ENCODE data around the gene ZDHHC12. TPM values are rescaled to one million over a fixed set of nuclear protein-coding genes. Genes with fewer than 3 reads are reported as not detected.
"Not testable (repeated sequence)": the region's sequence is repeated elsewhere in the genome, so short reads cannot be mapped to it uniquely, and the experiment has no call there.

ZDHHC12 gene
- total RNA-seq, 2 experiments from 2014 or later = 45.3 to 49.5 TPM

DNA sequence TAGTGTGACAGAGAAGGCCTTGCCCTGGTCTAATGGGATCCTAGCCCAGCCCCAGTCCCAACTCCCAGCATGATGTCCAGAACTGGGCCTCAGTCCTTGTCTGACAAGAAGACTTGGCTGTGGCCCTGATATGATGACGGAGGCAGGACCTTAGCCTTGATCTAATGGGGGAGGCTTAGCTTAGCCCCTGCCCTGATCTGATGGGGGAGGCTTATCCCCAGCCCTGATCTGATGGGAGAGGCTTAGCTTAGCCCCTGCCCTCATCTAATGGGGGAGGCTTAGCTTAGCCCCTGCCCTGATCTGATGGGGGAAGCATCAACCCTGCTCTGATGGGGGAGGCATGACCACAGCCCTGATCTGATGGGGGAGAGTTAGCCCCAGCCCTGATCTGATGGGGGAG, 17.9 kb downstream of the ZDHHC12 start:
- H3K27ac Mint-ChIP-seq = no peak overlapping the region

DNA sequence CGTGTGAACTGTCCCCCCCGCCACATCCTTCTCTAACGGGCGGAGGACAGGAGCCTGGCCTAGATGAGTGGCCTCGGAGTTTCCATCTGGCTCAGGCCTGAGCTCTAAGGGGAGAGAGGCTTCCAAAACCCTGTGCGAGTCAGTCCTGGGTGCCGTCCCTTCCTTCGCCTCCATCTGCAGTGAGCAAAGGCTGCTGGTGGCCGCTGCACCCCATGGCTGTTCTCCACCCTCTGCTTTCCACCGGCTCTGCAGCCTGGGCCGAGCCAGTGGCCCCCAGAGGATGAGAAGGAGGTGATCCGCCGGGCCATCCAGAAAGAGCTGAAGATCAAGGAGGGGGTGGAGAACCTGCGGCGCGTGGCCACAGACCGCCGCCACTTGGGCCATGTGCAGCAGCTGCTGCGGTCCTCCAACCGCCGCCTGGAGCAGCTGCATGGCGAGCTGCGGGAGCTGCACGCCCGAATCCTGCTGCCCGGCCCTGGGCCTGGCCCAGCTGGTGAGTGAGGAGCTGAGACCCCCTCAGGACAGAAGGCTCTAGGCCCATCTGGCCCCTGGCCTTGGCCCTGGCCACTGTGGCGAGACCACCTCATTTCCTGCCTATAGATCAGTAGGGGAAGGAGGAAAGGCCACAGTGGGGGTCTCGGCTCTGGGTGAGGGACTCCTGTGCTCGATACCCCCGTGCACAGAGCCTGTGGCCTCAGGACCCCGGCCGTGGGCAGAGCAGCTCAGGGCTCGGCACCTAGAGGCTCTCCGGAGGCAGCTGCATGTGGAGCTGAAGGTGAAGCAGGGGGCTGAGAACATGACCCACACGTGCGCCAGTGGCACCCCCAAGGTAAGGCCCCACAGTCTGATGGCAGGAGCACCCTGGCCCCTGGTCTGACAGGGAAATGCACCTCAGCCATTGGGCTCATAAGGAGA, 18.6 kb downstream of the ZDHHC12 start:
- ATAC-seq = no peak
- Mint-ChIP-seq H3K27ac (no peak overlapping the region), H3K4me3 (no peak overlapping the region), H3K27me3 (no peaks in the 10 kb centered on the region), H3K36me3 (ENCODE audit: low read depth) (no peaks in the 10 kb centered on the region), H3K4me1 (peaks cover 10% of the 10 kb centered on the region), H3K9me3 (ENCODE audit: low read depth) (no peaks in the 10 kb centered on the region)
- POLR2A ChIA-PET = interaction anchor here (0.5 kb wide), 1 partner anchor 115 kb away, joined by 3 read pairs; no protein-coding TSS in a partner anchor
- intact Hi-C loops (cut with DNase I, micrococcal nuclease) = no loop called here
- DNase-seq = no peak
- CTCF ChIA-PET = no interaction called here

More for the DNA sequence above, 17.9 kb downstream of the ZDHHC12 start:
- intact Hi-C loops (cut with DNase I, micrococcal nuclease) = no loop called here
- Mint-ChIP-seq H3K4me1 (peaks cover 10% of the 10 kb centered on the region), H3K9me3 (ENCODE audit: low read depth) (no peaks in the 10 kb centered on the region), H3K27me3 (no peaks in the 10 kb centered on the region), H3K36me3 (ENCODE audit: low read depth) (no peaks in the 10 kb centered on the region), H3K4me3 (no peak overlapping the region)
- CTCF ChIA-PET = interaction anchor here (1.0 kb wide), 1 partner anchor 21 kb away, joined by 3 read pairs; no protein-coding TSS in a partner anchor
- ATAC-seq = no peak
- no peak for DNase-seq
- POLR2A ChIA-PET = no interaction called here

DNA sequence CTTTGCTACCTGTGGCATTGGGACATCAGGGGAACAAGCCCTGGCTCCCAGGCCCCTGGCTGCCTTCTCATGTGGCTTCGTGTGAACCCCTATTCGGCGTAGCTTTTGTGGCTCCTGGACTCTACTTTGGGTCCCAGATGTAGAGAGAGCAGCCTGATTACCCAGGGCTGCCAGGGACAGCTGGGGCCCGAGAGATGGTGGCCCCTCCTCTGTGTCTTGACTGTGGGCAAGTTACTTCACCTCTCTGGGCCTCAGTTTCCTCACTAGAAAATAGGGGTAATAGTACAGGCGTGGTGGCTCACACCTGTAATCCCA, 19.6 kb downstream of the ZDHHC12 start:
- H3K27ac Mint-ChIP-seq = no peak overlapping the region
- intact Hi-C loops (cut with DNase I, micrococcal nuclease) = loop anchor here (5.0 kb wide), 2 partner anchors 83 to 152 kb away; partner anchors contain the start of genes SPTAN1 (in 1 of the 2) and TBC1D13 (in 1 of the 2)
- peak overlapping the region; percentile 73 for H3K4me3 Mint-ChIP-seq
- no peaks in the 10 kb centered on the region for H3K9me3 Mint-ChIP-seq (ENCODE audit: low read depth)
- ATAC-seq (no peak), DNase-seq (no peak)
- H3K27me3 Mint-ChIP-seq = no peaks in the 10 kb centered on the region
- no peaks in the 10 kb centered on the region for H3K36me3 Mint-ChIP-seq (ENCODE audit: low read depth)
- ChIA-PET CTCF (interaction anchor here (0.7 to 1.0 kb wide), 2 partner anchors 20 to 67 kb away, joined by 3 read pairs; partner anchors contain the start of gene ZDHHC12), POLR2A (interaction anchor here (0.5 to 0.6 kb wide), 2 partner anchors 12 to 116 kb away, joined by 3 to 6 read pairs; no protein-coding TSS in a partner anchor)
- peaks cover 10% of the 10 kb centered on the region for H3K4me1 Mint-ChIP-seq

DNA sequence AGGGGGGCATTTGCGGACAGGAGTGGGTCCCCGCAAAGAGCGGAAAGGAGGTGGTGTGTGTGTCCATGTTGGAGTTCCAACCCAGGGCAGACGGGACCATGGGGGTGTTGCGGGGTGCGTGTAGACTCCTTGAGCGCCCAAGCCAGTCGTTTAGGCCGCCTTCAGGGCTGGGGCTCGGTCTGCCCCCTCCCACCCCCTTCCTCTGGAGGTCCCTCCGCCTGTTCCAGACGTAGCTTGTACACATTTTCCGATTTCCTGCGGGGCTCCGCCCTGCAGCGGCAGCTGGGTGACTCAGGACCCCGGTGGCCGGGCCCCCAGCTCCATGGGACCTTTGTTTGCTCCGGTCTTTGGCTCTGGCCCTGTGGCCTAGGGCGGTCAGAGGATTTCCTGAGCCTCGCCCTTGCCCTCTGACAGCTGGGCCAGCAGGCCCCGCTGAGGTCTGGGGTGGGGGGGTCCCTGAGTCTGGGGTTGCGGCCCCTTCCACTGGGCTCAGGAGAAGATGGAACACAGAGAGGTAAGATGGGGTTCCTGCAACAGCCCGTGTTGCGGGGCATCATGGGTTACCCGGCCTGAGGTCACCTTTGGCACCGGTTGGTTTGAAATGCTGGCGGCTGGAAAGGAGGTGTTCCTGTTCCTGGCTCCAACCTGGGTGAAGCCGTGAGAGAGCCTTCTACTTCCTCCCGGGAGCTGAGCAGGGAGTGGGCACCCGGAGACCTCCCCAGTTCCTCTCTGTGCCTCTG, 20.1 kb downstream of the ZDHHC12 start:
- H3K4me1 Mint-ChIP-seq = peaks cover 10% of the 10 kb centered on the region
- ChIA-PET POLR2A (interaction anchor here (0.6 to 0.7 kb wide), 2 partner anchors 12 to 15 kb away, joined by 4 to 6 read pairs; partner anchors contain the start of gene SET), CTCF (interaction anchor here (0.6 to 1.0 kb wide), 5 partner anchors 13 to 115 kb away, joined by 3 to 4 read pairs (median 3); partner anchors contain the start of genes ENDOG and ZDHHC12)
- intact Hi-C loops (cut with DNase I, micrococcal nuclease) = loop anchor here (2.0 to 5.0 kb wide), 4 partner anchors 83 to 225 kb away; partner anchors contain the start of genes TBC1D13 (in 2 of the 2) and SPTAN1 (in 1 of the 2)
- peak; percentile 10 for ATAC-seq
- no peaks in the 10 kb centered on the region for H3K27me3 Mint-ChIP-seq
- peak; percentile 59 for DNase-seq
- H3K9me3 Mint-ChIP-seq (ENCODE audit: low read depth) = no peaks in the 10 kb centered on the region
- H3K27ac Mint-ChIP-seq = peak overlapping the region; percentile 74
- no peaks in the 10 kb centered on the region for H3K36me3 Mint-ChIP-seq (ENCODE audit: low read depth)
- H3K4me3 Mint-ChIP-seq = peak overlapping the region; percentile 73

DNA sequence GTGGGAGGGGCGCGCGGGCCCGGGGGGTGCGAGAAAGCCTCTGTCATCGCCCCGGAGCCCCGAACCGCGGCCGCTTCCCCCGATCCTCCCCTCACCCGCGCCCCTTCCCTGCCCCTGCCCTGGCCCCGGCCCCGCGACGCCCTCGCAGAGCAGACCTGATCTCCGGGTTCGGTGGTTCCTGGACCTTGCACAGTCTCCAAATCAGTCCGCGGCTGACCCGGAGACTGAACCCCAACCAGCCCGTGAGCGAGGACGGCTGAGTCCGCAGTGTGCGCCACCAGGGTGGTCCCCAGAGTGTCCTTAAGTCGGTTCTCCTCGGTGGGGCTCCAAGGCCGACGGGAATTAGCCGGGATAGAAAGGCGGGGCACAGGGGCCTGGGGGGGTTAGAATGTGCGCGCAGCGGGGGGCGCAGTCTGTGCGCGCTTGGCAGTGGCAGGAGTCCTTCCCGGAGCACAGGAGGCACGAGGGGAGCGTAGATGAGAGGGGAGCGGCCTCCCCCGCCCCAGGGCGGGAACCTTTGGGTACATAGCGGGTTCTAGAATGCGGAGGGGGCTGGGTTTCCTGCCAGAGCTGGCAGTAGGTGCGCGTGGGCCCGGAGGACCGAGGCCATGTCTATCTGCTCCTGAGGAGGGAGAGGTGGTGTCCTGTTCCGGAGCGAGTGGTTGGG, 20.8 kb downstream of the ZDHHC12 start:
- intact Hi-C loops (cut with DNase I, micrococcal nuclease) = loop anchor here (1.0 to 5.0 kb wide), 9 partner anchors 14 to 226 kb away; partner anchors contain the start of genes TBC1D13 (in 2 of the 2), DYNC2I2 (in 1 of the 2), ENDOG (in 1 of the 2) and SET (in 1 of the 2)
- Mint-ChIP-seq H3K9me3 (ENCODE audit: low read depth) (no peaks in the 10 kb centered on the region), H3K4me3 (peak overlapping the region; percentile 73), H3K27ac (peak overlapping the region; percentile 74), H3K36me3 (ENCODE audit: low read depth) (no peaks in the 10 kb centered on the region), H3K27me3 (no peaks in the 10 kb centered on the region), H3K4me1 (peaks cover 10% of the 10 kb centered on the region)
- ATAC-seq (peak; percentile 40), DNase-seq (peak; percentile 61)
- CTCF ChIA-PET = interaction anchor here (0.6 to 1.0 kb wide), 4 partner anchors 12 to 115 kb away, joined by 3 to 4 read pairs (median 3); partner anchors contain the start of genes ENDOG and ZDHHC12
- POLR2A ChIA-PET = interaction anchor here (0.7 kb wide), 1 partner anchor 15 kb away, joined by 4 read pairs; the partner anchor contains the start of gene SET

DNA sequence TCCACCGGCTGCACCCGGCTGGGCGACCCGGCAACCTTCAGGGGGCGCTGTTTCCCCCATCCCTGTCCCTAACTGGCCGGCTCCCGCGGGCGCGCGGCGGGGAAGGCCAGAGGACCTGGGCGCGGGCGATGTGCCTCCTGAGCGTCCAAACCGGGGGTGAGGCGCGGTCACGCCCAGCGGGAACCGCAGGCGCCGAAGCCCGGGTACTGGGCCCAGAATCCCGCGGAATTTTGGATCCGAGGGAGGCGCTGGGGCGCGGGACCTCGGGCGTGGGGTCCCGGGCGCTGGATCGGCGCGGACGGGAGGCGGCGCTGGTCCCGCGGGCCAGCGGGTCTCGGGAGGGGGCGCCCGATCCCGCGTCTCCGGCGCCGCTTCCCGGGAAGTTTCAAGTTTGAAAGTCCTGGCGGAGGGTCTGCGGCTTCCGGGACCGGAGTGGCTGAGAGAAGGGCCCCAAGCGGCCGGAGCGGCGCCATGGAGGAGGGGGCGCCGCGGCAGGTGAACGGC, 21.4 kb downstream of the ZDHHC12 start, which contains the start of gene PKN3:
Gene PKN3, plus strand, starts transcription at position 59 of the 504 bp plus-strand sequence. Its CDS starts 413 bp downstream, at position 472.
- ChIA-PET POLR2A (interaction anchor here (0.6 kb wide), 2 partner anchors 22 to 90 kb away, joined by 3 read pairs; partner anchors contain the start of gene ZDHHC12), CTCF (interaction anchor here (0.6 to 1.4 kb wide), 21 partner anchors 8 to 1581 kb away, joined by 3 to 24 read pairs (median 3); partner anchors contain the start of genes CIZ1, SET and ZDHHC12)
- H3K4me1 Mint-ChIP-seq = peaks cover 10% of the 10 kb centered on the region
- peak; percentile 95 for DNase-seq
- H3K9me3 Mint-ChIP-seq (ENCODE audit: low read depth) = no peaks in the 10 kb centered on the region
- peak within 1 kb of the TSS; percentile 74 for H3K27ac Mint-ChIP-seq
- peaks cover 3% of the 10 kb centered on the region for H3K36me3 Mint-ChIP-seq (ENCODE audit: low read depth)
- ATAC-seq = peak; percentile 85
- intact Hi-C loops (cut with DNase I, micrococcal nuclease) = loop anchor here (1.0 to 5.0 kb wide), 9 partner anchors 13 to 226 kb away; partner anchors contain the start of genes TBC1D13 (in 2 of the 2), DYNC2I2 (in 1 of the 2), ENDOG (in 1 of the 2) and SET (in 1 of the 2)
- no peaks in the 10 kb centered on the region for H3K27me3 Mint-ChIP-seq
- H3K4me3 Mint-ChIP-seq = peak within 1 kb of the TSS; percentile 73

DNA sequence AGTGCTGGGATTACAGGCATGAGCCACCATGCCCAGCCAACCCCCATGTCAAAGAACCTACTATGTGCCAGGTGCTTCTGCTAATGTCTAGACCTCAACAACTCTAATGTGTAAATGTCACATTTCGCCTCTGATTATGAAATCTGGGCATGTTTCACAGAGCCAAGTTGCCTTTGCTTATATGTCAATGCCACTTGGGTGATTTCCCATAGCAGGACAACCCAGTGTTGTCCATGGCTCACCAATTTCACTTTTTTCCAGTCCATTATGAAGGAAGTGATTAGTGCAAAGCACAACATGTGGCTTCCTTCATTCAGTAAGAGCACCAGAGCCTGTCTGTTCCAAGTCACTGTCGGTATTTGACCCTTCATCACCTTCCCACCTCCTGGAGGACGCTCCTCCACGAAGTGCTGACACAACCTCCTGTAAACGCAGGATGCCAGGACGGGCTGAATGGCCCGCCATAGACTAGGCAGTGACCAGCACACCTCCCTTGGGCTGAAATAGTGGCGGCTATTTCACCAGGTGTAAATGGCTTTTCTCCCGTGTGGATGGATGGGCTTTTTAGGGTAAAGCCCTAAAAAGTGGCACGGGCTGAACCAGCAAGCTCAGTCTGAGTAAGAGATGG, 22.6 kb downstream of the ZDHHC12 start:
- Mint-ChIP-seq H3K9me3 (ENCODE audit: low read depth) (no peaks in the 10 kb centered on the region), H3K36me3 (ENCODE audit: low read depth) (peaks cover 11% of the 10 kb centered on the region), H3K27me3 (no peaks in the 10 kb centered on the region), H3K4me3 (peak overlapping the region; percentile 73), H3K4me1 (peaks cover 10% of the 10 kb centered on the region), H3K27ac (no peak overlapping the region)
- POLR2A ChIA-PET = interaction anchor here (0.6 kb wide), 1 partner anchor 85 kb away, joined by 4 read pairs; no protein-coding TSS in a partner anchor
- ATAC-seq (no peak), DNase-seq (no peak)
- intact Hi-C loops (cut with DNase I, micrococcal nuclease) = loop anchor here (5.0 kb wide), 2 partner anchors 86 to 149 kb away; partner anchors contain the start of genes SPTAN1 (in 1 of the 2) and TBC1D13 (in 1 of the 2)
- CTCF ChIA-PET = interaction anchor here (0.7 to 1.4 kb wide), 11 partner anchors 9 to 644 kb away, joined by 3 to 24 read pairs (median 4); no protein-coding TSS in a partner anchor

DNA sequence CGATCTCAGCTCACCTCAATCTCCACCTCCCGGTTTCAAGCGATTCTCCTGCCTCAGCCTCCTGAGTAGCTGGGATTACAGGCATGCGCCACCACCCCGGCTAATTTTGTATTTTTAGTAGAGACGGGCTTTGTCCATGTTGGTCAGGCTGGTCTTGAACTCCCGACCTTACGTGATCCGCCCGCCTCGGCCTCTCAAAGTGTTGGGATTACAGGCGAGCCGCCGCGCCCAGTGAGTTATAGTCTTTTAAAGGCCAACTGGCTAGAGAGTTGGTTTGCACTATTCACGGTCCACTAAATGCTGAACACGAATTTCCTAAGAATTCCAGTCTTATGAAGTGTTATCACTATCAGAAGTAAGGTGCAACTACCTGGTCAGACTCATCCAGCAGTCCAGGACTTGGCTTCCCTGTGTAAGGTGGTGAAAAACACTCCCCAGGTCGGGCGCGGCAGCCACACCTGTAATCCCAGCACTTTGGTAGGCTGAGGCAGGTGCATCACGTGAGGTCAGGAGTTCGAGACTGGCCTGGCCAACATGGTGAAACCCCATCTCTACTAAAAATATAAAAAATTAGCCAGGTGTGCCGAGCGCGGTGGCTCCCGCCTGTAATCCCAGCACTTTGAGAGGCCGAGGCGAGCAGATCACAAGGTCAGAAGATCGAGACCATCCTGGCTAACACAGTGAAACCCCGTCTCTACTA, 24.7 kb downstream of the ZDHHC12 start:
- intact Hi-C loops (cut with DNase I, micrococcal nuclease); H3K27ac Mint-ChIP-seq; H3K27me3 Mint-ChIP-seq; ATAC-seq; DNase-seq; H3K4me1 Mint-ChIP-seq; H3K9me3 Mint-ChIP-seq (ENCODE audit: low read depth); H3K4me3 Mint-ChIP-seq: not testable (repeated sequence)
- ChIA-PET CTCF (interaction anchor here (0.6 to 1.5 kb wide), 2 partner anchors 119 to 403 kb away, joined by 3 to 7 read pairs; partner anchors contain the start of gene ENDOG), POLR2A (interaction anchor here (0.8 to 1.3 kb wide), 2 partner anchors 25 to 45 kb away, joined by 3 read pairs; partner anchors contain the start of gene ZDHHC12)
- peaks cover 29% of the 10 kb centered on the region for H3K36me3 Mint-ChIP-seq (ENCODE audit: low read depth)
